NK-92 treated with Interleukin-12 subunit alpha and Interleukin-12 subunit beta, amount 100 ng/mL, for 24 hours (cell line): ENCODE results near the gene TRNAU1AP.
"Not testable (repeated sequence)": the region's sequence is repeated elsewhere in the genome, so short reads cannot be mapped to it uniquely, and the experiment has no call there.

ENCODE experiments used
- DNase-seq: peaks from one replicate; lab custom pipeline; 2025; lab: John Stamatoyannopoulos, UW

Gene TRNAU1AP

DNA sequence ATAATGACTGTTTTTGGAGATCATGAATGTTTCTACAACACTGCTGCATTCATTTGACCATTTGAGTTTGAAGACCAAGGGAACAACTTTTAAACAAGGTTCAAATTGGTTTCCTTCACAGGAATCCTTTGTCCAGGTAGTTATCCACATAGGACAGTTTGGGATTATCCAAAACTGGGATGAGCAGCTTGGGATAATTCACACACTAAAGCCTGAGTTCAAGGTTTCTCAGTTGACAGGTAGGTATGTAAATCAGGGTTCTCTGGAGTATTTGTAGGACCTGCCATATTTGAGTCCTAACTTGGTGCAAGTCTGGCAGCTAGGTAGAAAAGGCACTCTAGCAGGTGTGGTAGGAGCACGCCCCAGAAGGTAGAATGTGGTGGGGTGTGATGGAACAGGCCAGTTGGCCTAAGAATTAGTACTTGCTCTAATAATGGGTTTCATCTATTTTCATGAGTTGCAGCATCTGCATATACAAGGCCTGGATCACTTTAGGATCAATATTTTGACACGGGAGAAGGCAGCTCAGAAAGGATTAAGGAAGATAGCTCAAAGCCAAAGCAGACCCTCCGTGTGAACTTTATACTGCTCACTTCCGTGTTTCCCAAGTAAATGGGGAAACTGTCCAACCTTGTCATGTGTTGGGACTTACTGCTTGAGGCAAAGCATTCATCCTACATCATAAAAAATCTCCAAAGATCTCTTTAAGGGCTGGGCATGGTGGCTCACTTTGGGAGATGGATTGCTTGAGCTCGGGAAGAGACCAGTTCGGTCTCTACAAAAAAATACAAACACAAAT lies 25.1 kb downstream of the TRNAU1AP start:
- DNase-seq: no peak

GRCh38 chr1:28578696-28579218 lies 25.9 kb downstream of the TRNAU1AP start:
- no peak for DNase-seq

GRCh38 chr1:28579401-28579800 lies 26.5 kb downstream of the TRNAU1AP start:
- no peak for DNase-seq

- DNase-seq: peak; percentile 67
These were observed 28.0 kb downstream of the TRNAU1AP start for GRCh38 chr1:28580722-28581530.

DNA sequence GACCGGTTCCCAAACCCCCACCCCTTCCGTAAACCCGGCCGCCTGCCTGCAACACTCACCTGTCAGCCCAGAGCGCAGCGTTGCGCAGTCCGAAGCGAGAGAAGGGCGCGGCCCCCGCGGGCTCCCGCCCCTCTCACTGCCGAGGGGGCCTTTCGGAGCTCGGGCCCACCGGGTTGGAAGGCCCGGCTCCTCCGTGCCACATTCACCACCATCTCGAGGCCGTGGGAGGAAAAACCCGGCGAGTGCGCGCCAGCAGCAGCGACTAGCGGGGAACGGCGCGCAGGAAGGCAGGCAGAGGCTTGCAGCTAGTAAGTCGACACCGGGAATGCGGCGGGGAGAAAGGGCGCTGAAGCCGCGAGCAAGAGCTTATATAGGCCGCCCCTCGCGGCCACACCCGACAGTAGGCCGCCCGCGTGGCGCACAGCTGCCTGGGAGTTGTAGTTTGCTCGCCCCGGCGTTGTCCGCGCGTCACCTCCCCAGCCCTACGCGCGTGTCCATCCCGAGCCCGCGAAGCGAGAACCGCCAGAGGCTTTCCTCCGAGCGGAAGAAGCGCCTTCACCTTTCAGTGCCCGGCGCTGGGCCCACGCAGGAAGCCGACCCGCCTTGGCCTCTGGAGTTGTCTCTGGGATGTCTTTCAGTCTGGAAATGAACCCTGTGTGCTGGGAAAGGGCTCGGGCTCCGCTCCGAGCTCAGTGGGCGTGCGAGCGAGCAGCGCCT lies 28.8 kb downstream of the TRNAU1AP start:
- DNase-seq: peak; percentile 92

GRCh38 chr1:28582248-28582615 lies 29.3 kb downstream of the TRNAU1AP start:
- no peak for DNase-seq

GRCh38 chr1:28586585-28587391 lies 33.9 kb downstream of the TRNAU1AP start:
- not testable (repeated sequence) for DNase-seq

DNA sequence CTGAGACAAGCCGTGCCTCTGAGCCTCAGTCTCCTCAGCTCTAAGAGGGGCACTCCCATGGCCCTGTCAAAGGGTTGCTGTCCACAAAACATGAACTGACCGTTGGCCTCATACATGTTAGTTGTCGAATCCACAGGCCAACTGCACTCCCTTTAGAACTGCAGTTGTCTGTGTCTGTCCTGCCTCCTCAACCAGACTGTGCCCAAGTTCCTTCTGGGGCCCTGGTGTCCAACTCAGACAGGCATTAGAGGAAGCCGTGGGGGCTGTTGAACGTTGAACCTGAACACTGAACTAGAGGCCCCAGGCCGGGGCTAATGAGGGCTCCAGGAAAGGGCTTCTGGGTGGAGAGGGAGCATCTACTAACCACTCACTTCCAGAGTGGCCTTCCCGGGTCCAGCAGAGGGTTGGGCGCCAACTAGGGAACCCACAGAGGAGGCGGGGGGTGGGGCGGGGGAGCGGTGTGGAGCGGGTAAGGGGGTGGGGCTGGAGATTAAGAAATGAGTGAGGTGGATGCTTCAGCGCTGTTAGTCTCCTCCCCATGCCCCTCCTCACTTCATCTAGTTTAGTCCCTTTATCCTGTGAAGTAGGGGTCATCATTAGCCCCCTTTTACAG lies 38.9 kb downstream of the TRNAU1AP start, which contains the start of gene RAB42:
Gene RAB42, plus strand, starts transcription at position 558 of the 613 bp plus-strand sequence. CDS start 247 bp downstream, outside the sequence.
- DNase-seq: no peak

- DNase-seq: no peak
These were observed 39.6 kb downstream of the TRNAU1AP start for GRCh38 chr1:28592321-28593071.

DNA sequence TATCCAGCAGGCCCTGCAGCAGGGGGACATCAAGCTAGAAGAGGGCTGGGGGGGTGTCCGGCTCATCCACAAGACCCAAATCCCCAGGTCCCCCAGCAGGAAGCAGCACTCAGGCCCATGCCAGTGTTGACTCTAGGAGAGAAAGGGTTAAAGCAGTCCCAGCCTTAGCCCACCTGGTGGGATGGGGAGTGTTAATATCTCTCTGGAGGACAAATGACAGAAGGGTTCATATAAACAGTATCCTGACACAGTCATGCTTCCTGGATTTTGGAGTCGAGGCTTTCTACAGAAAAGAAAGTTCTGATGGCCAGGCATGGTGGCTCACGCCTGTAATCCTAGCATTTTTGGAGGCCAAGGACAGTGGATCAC lies 41.1 kb downstream of the TRNAU1AP start:
- not testable (repeated sequence) for DNase-seq

GRCh38 chr1:28594686-28595411 lies 42.0 kb downstream of the TRNAU1AP start:
- not testable (repeated sequence) for DNase-seq

GRCh38 chr1:28595412-28596191 lies 42.7 kb downstream of the TRNAU1AP start:
- DNase-seq: no peak

DNA sequence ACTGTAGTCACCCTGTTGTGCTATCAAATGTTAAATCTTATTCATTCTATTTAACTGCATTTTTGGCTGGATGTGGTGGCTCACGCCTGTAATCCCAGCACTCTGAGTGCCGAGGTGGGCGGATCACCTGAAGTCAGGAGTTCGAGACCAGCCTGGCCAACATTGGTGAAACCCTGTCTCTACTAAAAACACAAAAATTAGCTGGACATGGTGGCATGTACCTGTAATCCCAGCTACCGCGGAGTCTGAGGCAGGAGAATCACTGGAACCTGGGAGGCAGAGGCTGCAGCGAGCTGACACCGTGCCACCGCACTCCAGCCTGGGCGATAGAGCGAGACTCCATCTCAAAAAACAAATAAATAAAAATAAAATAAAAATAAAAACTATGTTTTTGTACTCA lies 43.4 kb downstream of the TRNAU1AP start:
- not testable (repeated sequence) for DNase-seq

- DNase-seq: no peak
These were observed 48.8 kb downstream of the TRNAU1AP start for GRCh38 chr1:28601696-28602095.

DNA sequence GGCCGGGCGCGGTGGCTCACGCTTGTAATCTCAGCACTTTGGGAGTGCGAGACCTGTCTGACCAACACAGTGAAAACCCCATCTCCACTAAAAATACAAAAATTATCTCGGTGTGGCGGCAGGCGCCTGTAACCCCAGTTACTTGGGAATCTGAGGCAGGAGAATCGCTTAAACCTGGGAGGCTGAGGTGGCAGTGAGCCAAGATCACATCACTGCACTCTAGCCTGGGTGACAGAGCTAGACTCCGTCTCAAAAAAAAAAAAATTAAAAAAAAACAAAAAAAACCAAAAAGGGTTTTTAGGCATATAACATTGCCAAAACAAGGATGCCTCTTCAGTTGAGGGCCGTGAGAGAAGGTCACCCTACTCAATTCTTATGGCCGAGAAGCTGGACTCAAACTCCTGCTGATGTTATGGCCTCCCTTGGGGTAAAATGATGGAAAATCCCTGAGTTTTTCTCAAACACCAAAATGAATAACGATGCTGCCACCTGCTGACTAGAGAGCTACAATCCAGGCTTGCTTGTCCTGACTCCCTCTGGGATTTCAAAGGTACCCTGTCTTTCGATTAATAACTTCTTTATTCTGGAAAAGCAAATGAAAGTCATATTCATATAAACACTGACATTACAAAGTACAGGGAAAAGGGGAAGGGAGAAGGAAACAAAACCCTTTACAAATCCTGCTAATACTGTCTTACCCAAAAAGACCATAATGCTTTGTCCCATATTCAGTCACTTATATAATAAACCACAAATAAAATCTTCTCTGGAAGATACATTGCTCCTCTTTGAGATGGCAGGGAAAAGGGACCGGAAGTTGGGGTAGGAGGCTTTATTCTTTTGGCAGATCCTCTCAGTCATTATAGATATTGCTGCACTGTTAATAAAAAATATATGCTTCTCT lies 49.9 kb downstream of the TRNAU1AP start:
- DNase-seq: no peak

GRCh38 chr1:28604411-28604810 lies 51.5 kb downstream of the TRNAU1AP start:
- DNase-seq: no peak

DNA sequence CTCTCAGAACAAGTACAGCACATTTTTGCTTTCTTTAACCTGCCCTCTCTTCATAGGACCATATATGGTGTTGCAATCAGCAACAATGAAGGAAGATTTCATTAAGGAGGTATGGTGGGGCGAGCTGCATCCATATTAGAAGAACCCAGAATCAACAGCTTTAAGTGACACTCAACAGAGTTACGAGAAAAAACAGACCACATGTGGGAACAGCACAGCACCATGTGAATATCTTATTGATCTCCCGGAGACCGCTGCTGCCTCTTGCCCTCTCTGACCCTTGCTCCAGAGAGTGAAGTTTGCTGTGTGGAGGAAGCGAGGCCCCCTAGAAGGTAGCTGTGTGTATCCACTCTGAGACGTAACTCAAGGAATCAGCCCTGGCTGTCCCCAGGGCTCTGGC lies 52.1 kb downstream of the TRNAU1AP start:
- no peak for DNase-seq

DNA sequence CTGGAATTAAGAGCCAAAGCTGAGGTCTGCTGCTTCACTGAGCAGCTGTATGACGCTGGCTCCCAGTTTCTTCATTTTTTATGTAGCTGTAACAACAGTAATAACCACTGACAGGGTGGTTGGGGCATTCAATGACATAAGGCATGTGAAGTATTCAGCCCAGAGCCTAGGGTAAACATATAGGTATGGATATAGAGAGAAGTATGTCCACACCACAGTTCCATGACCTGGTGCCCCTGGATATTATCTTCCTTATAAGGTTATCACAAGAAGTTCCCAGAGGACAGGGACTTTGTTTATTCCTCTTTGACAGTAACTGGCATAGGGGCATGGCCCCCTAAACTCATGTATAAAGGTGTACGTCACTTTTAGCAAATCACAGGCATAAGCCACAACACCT lies 53.9 kb downstream of the TRNAU1AP start:
- no peak for DNase-seq
